K562 (cell line): ENCODE data around the gene FRMD3. TPM values are rescaled to one million over a fixed set of nuclear protein-coding genes. Genes with fewer than 3 reads are reported as not detected.

Experiments used
- ATAC-seq: fragments of 200-7000 bp; cut with Tn5 transposase; 3 replicates; pipeline ENCODE4 v1.9.1; 2020; ENCODE audit warnings: moderate library complexity
- BruUV-seq: library from RNA; stranded (reverse); fragments of 400-500 nt; replicated peaks from 2 replicates; lab custom pipeline; 2021; lab: Mats Ljungman, UMichigan
- CTCF ChIA-PET: fragments of 300-600 bp; formaldehyde crosslinking; extraction: SDS; loops from one replicate; lab custom pipeline; 2021; ENCODE audit warnings: low intra/inter-chr PET ratio; lab: Yijun Ruan, JAX
- POLR2A ChIA-PET: fragments of 300-600, 350-650 bp; sonication (Branson Sonifier 250); formaldehyde crosslinking; extraction: SDS; loops from one replicate; lab custom pipeline; 2021; ENCODE audit warnings: antibody characterized with exemption, inconsistent platforms; lab: Yijun Ruan, JAX
- DNase-seq, 4 experiments: peaks; one replicate each; pipeline versions ENCODE4 v3.0.0 to v3.0.0-alpha.2; 2011 to 2018; ENCODE audit warnings: low spot score in 3 of 4, mixed read lengths in 3 of 4; ENCODE audit errors: extremely low read depth in 1 of 4
- FAIRE-seq: peaks from 2 replicates; lab custom pipeline; 2011; peaks lifted over from hg19 to GRCh38; lab: Jason Lieb, UNC
- H2AFZ ChIP-seq: 2 replicates; pipeline ENCODE4 v1.6.0; 2011; ENCODE audit warnings: low read depth, low read length, control low read depth, inconsistent platforms
- H3K27ac ChIP-seq: fragments of 200-600 bp; 3 replicates; pipeline ENCODE4 v1.8.0; 2011; ENCODE audit warnings: low read depth, mild to moderate bottlenecking, control low read depth, inconsistent platforms, low read length, moderate library complexity, mixed read lengths; ENCODE audit errors: extremely low read depth
- H3K27me3 ChIP-seq, 2 experiments: fragments of 300-600 bp in 1 of 2; 2 replicates in 1 of 2; 3 replicates in 1 of 2; pipeline versions ENCODE4 v1.6.0 to v1.8.0; 2011; ENCODE audit warnings: inconsistent platforms in 2 of 2, low read length in 2 of 2, mild to moderate bottlenecking in 1 of 2, mixed read lengths in 1 of 2, moderate library complexity in 1 of 2; ENCODE audit not compliant: control insufficient read depth in 2 of 2, insufficient read depth in 2 of 2
- H3K36me3 ChIP-seq: fragments of 300-600 bp; 3 replicates; pipeline ENCODE4 v1.8.0; 2011; ENCODE audit warnings: mild to moderate bottlenecking, low read length, inconsistent platforms; ENCODE audit not compliant: control insufficient read depth, insufficient read depth
- H3K4me1 ChIP-seq, 2 experiments: fragments of 200-600 bp in 1 of 2; replicated peaks in 1 of 2; 2 replicates in 1 of 2; 3 replicates in 1 of 2; pipeline versions ENCODE4 v1.5.1 to v1.8.0; 2011; ENCODE audit warnings: inconsistent platforms in 2 of 2, low read length in 2 of 2, mild to moderate bottlenecking in 1 of 2, mixed read lengths in 1 of 2, moderate library complexity in 1 of 2; ENCODE audit not compliant: control insufficient read depth in 2 of 2, insufficient read depth in 2 of 2
- H3K4me2 ChIP-seq: 2 replicates; pipeline ENCODE4 v1.6.1; 2011; ENCODE audit warnings: low read length, control low read depth, inconsistent platforms, mixed read lengths; ENCODE audit not compliant: insufficient read depth
- H3K4me3 ChIP-seq: fragments of 200-600 bp; sonication (generic), shearing (Covaris generic); 2 replicates; pipeline ENCODE4 v1.5.1; 2016; ENCODE audit warnings: control low read depth, inconsistent platforms
- H3K79me2 ChIP-seq: fragments of 200-600 bp; 3 replicates; pipeline ENCODE4 v1.8.0; 2011; ENCODE audit warnings: low read length, inconsistent platforms; ENCODE audit not compliant: control insufficient read depth, insufficient read depth
- H3K9ac ChIP-seq, 2 experiments: 2 replicates each; pipeline versions ENCODE4 v1.6.0 to v1.6.1; 2011; ENCODE audit warnings: low read depth in 2 of 2, low read length in 2 of 2, control low read depth in 1 of 2, inconsistent platforms in 1 of 2, mild to moderate bottlenecking in 1 of 2, mixed read lengths in 1 of 2; ENCODE audit not compliant: insufficient read depth in 1 of 2
- H3K9me1 ChIP-seq: one replicate; pipeline ENCODE4 v1.6.0; 2011; ENCODE audit warnings: inconsistent platforms, mild to moderate bottlenecking, low read length, moderate library complexity; ENCODE audit not compliant: control insufficient read depth, insufficient read depth
- H3K9me3 ChIP-seq: replicated peaks from 2 replicates; pipeline ENCODE4 v1.5.1; 2011; ENCODE audit warnings: low read depth, low read length, inconsistent platforms; ENCODE audit not compliant: control insufficient read depth, insufficient read depth
- H4K20me1 ChIP-seq: replicated peaks from 2 replicates; pipeline ENCODE4 v1.6.1; 2011; ENCODE audit warnings: low read length, inconsistent platforms, mixed read lengths; ENCODE audit not compliant: control insufficient read depth, insufficient read depth
- CBFA2T3 ChIP-seq: fragments of 450-650 bp; IDR thresholded peaks from 2 replicates; pipeline ENCODE4 v1.6.1; 2017
- ELF4 ChIP-seq: fragments of 450-650 bp; formaldehyde crosslinking; IDR thresholded peaks from 2 replicates; pipeline ENCODE4 v1.4.0; 2022; ENCODE audit warnings: missing genetic modification characterization
- ESRRA ChIP-seq: fragments of 450-650 bp; IDR thresholded peaks from 2 replicates; pipeline ENCODE4 v1.6.1; 2014; ENCODE audit warnings: low read depth, mild to moderate bottlenecking, moderate library complexity, borderline replicate concordance
- ETV6 ChIP-seq, 3 experiments: fragments of 150-350 bp in 1 of 3; sonication (generic) in 1 of 3; formaldehyde crosslinking in 1 of 3; IDR thresholded peaks; 2 replicates each; pipeline versions ENCODE4 v1.6.1 to v1.8.0; 2014 to 2022; ENCODE audit warnings: borderline replicate concordance in 2 of 3, low read depth in 2 of 3, antibody characterized with exemption in 1 of 3, low read length in 1 of 3, mild to moderate bottlenecking in 1 of 3, missing genetic modification reagents in 1 of 3
- FOXK1 ChIP-seq: sonication (generic); formaldehyde crosslinking; IDR thresholded peaks from 2 replicates; pipeline ENCODE4 v1.8.0; 2022; ENCODE audit warnings: missing genetic modification reagents, mild to moderate bottlenecking, borderline replicate concordance
- MXI1 ChIP-seq: IDR thresholded peaks from 2 replicates; pipeline ENCODE4 v1.6.1; 2011; ENCODE audit warnings: low read depth, mild to moderate bottlenecking, improper control_type of control experiment, low read length
- NFATC3 ChIP-seq: fragments of 450-650 bp; IDR thresholded peaks from 2 replicates; pipeline ENCODE4 v1.6.1; 2017; ENCODE audit warnings: mild to moderate bottlenecking
- NFE2 ChIP-seq: IDR thresholded peaks from 2 replicates; pipeline ENCODE4 v1.6.1; 2014; ENCODE audit warnings: antibody characterized with exemption, low read depth
- PML ChIP-seq: IDR thresholded peaks from 2 replicates; pipeline ENCODE4 v1.6.1; 2012; ENCODE audit warnings: low read length, inconsistent platforms
- PRMT5 ChIP-seq: sonication (generic); formaldehyde crosslinking; IDR thresholded peaks from 2 replicates; pipeline ENCODE4 v1.5.0; 2020; ENCODE audit warnings: missing genetic modification reagents
- RBM34 ChIP-seq: fragments of 200-400 bp; formaldehyde crosslinking; IDR thresholded peaks from 2 replicates; pipeline ENCODE4 v1.6.1; 2018; ENCODE audit warnings: low read length, borderline replicate concordance; ENCODE audit not compliant: insufficient read depth
- SIN3A ChIP-seq, 2 experiments: fragments of 150-350 bp in 1 of 2; IDR thresholded peaks; 2 replicates each; pipeline ENCODE4 v1.6.1; 2011 to 2016; ENCODE audit warnings: borderline replicate concordance in 2 of 2, low read depth in 2 of 2, low read length in 2 of 2, mild to moderate bottlenecking in 2 of 2, moderate library complexity in 2 of 2; ENCODE audit not compliant: control insufficient read depth in 1 of 2
- ZC3H4 ChIP-seq: sonication (generic); formaldehyde crosslinking; IDR thresholded peaks from 2 replicates; pipeline ENCODE4 v1.9.0; 2021; ENCODE audit warnings: missing genetic modification reagents, borderline replicate concordance
- ZNF212 ChIP-seq: fragments of 450-650 bp; formaldehyde crosslinking; IDR thresholded peaks from 2 replicates; pipeline ENCODE4 v1.4.0; 2020; ENCODE audit warnings: mild to moderate bottlenecking
- ZNF280A ChIP-seq: fragments of 450-650 bp; IDR thresholded peaks from 2 replicates; pipeline ENCODE4 v1.6.1; 2018; ENCODE audit warnings: mild to moderate bottlenecking, low read depth; ENCODE audit not compliant: partially characterized antibody
- ZNF589 ChIP-seq: fragments of 200-800 bp; sonication (Bioruptor generic); IDR thresholded peaks from 2 replicates; pipeline ENCODE4 v1.6.1; 2016; ENCODE audit warnings: low read depth, missing genetic modification characterization, missing compliant biosample characterization
- ZNF707 ChIP-seq: fragments of 250-450 bp; sonication (Bioruptor Pico); conservative IDR thresholded peaks from 2 replicates; pipeline ENCODE4 v1.8.0; 2022; ENCODE audit warnings: inconsistent platforms, mild to moderate bottlenecking, moderate library complexity
- WGBS: fragments of 100-300 bp; shearing (Covaris generic); methylation state at CpG from one replicate; pipeline ENCODE4 v1.1.6; 2016; ENCODE audit warnings: low coverage, mixed read lengths; ENCODE audit not compliant: insufficient coverage; ENCODE audit errors: missing lambda C conversion rate; 5-methylcytosine and 5-hydroxymethylcytosine counted together
- in situ Hi-C: fragments of 300-500 bp; cut with MboI; formaldehyde crosslinking; loops from 4 replicates; pipeline ENCODE4 v1.15.0; 2018; ENCODE audit warnings: inconsistent platforms, mixed read lengths
- intact Hi-C: fragments of 100-400 bp; cut with micrococcal nuclease; formaldehyde crosslinking; loops from 2 replicates; pipeline ENCODE4 v1.14.2; 2022
- polyA plus RNA-seq, 8 experiments: library from polyadenylated mRNA; depleted of rRNA in 4 of 8; stranded (reverse) in 5 of 8; unstranded in 3 of 8; fragments of >200 nt; fragmentation: Nextera tagmentation in 2 of 8; fragmentation: Illumina TruSeq in 1 of 8; extraction: Ambion mirVana in 2 of 8; extraction: Trizol in 1 of 8; gene quantifications; 2 replicates each; pipeline versions ENCODE4 v1.2.1 to v1.2.3, GENCODE V29; 2011 to 2014; ENCODE audit warnings: inconsistent platforms in 1 of 8, missing spikeins in 1 of 8
- total RNA-seq, 7 experiments: library from RNA; depleted of rRNA in 6 of 7; stranded (reverse); fragments of >200 nt in 6 of 7; fragmentation: Illumina TruSeq in 2 of 7; extraction: Trizol in 2 of 7; gene quantifications; 2 replicates each; pipeline versions ENCODE4 v1.2.1 to v1.2.3, GENCODE V29; 2011 to 2021; ENCODE audit warnings: low replicate concordance in 1 of 7

Gene FRMD3
- total and polyA plus RNA-seq, 9 of the 15 experiments (the other 6 are each of a cell fraction or from before 2014, with no cell fraction given), result 0.09 to 0.51 (median 0.21) TPM

GRCh38 chr9:83245979-83246659 is 292.1 kb downstream of the FRMD3 start (continued):
- TF ChIP-seq ZNF589 (CRISPR knock-in tag) (no peak), PML (no peak), PRMT5 (CRISPR knock-in tag) (no peak), NFATC3 (no peak), ZNF280A (no peak), ESRRA (no peak), ZC3H4 (CRISPR knock-in tag) (no peak), FOXK1 (CRISPR knock-in tag) (no peak), SIN3A (IDR thresholded peaks at IDR 0.05; ENCODE audit: borderline replicate concordance in 2 of 2, control insufficient read depth in 1 of 2, low read depth in 2 of 2, low read length in 2 of 2) (no peak)
- TF ChIP-seq, all 486 proteins: peak for 0

- no peak for DNase-seq
- ATAC-seq, result no peak
- ChIA-PET CTCF (no interaction called here), POLR2A (no interaction called here)
- no peak for TF ChIP-seq CBFA2T3
- no peak for TF ChIP-seq NFE2
- TF ChIP-seq ZNF212 (CRISPR knock-in tag), result no peak
- no peak for TF ChIP-seq ELF4 (CRISPR knock-in tag)
- no peak for TF ChIP-seq ZNF707 (CRISPR knock-in tag)
- TF ChIP-seq ESRRA, result no peak
- TF ChIP-seq MXI1, result no peak
- TF ChIP-seq NFATC3, result no peak
- no peak for TF ChIP-seq RBM34
- TF ChIP-seq ETV6 (IDR thresholded peaks at IDR 0.05; ENCODE audit: borderline replicate concordance in 1 of 2, low read depth in 2 of 2, low read length in 1 of 2), result no peak
- TF ChIP-seq ETV6 (CRISPR knock-in tag; IDR thresholded peaks at IDR 0.05; ENCODE audit: borderline replicate concordance), result no peak
- no peak for FAIRE-seq
- no peaks in the 10 kb centered on the region for H3K9me1 ChIP-seq
- 5% methylated on average over 2 of the region's 2 CpGs for WGBS
- H3K4me1 ChIP-seq, result no peaks in the 10 kb centered on the region
- no peak overlapping the region for H3K4me2 ChIP-seq
- no peak overlapping the region for H3K9ac ChIP-seq
- BruUV-seq, result no TSS peak
- H3K27me3 ChIP-seq, result no peaks in the 10 kb centered on the region
- in situ Hi-C loops (no loop called here), intact Hi-C loops (no loop called here)
- no peaks in the 10 kb centered on the region for H3K9me3 ChIP-seq
- no peaks in the 10 kb centered on the region for H3K36me3 ChIP-seq
- no peak overlapping the region for H2AFZ ChIP-seq
- no peaks in the 10 kb centered on the region for H3K79me2 ChIP-seq
- H3K27ac ChIP-seq, result no peak overlapping the region
- no peaks in the 10 kb centered on the region for H4K20me1 ChIP-seq
- H3K4me3 ChIP-seq, result no peak overlapping the region
These were observed 296.1 kb downstream of the FRMD3 start for GRCh38 chr9:83242066-83242465.
